CD4-positive, alpha-beta T cell treated with Interferon gamma for 1 hour (primary cell): ENCODE measurements around the gene PKNOX1.
"Not testable (repeated sequence)": the region's sequence is repeated elsewhere in the genome, so short reads cannot be mapped to it uniquely, and the experiment has no call there.

Experiments used
- DNase-seq: peaks from one replicate; pipeline ENCODE4 v3.0.0-alpha.2; 2020

PKNOX1 gene

DNA sequence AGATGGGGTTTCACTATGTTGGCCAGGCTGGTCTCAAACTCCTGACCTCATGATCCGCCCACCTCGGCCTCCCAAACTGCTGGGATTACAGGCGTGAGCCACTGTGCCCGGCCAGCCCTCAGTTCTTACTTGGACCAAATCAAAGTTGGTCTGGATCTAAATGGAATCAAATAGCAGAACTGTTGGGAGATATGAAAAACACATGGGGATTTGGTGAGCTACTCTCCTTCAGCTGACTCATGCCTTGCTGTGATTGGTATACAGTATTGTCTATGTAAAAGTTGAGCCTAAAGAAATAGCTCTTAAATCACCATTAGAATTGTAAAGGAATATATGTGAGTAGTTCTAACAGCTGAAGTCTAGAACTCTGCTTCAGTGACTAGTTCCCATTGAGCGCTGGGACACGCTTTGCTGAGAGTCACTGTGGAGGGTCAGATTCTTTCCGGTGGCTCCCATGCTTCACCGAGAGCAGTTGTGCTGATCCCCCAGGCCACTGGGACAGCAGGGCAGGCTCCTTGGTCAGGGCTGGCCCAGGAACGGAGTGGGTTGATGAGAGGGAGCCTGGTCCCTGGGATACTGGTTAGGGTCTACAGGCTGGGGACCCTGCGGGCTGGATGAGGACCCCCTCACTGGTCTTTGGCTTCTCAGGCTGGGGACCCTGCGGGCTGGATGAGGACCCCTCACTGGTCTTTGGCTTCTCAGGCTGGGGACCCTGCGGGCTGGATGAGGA lies 14.0 kb downstream of the PKNOX1 start:
- DNase-seq = no peak

DNA sequence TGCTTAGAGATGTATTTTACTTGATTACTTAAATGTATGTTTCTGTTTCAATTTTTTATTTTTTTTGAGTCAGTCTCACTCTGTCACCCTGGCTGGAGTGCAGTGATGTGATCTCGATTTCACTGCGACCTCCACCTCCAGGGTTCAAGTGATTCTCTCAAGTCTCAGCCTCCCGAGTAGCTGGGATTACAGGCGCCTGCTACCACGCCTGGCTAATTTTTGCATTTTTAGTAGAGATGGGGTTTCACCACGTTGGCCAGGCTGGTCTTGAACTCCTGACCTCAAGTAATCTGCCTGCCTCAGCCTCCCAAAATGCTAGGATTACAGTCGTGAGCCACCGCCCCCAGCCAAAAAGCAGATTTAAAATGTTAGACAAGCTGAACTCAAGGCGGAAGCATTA lies 15.0 kb downstream of the PKNOX1 start:
- not testable (repeated sequence) for DNase-seq

DNA sequence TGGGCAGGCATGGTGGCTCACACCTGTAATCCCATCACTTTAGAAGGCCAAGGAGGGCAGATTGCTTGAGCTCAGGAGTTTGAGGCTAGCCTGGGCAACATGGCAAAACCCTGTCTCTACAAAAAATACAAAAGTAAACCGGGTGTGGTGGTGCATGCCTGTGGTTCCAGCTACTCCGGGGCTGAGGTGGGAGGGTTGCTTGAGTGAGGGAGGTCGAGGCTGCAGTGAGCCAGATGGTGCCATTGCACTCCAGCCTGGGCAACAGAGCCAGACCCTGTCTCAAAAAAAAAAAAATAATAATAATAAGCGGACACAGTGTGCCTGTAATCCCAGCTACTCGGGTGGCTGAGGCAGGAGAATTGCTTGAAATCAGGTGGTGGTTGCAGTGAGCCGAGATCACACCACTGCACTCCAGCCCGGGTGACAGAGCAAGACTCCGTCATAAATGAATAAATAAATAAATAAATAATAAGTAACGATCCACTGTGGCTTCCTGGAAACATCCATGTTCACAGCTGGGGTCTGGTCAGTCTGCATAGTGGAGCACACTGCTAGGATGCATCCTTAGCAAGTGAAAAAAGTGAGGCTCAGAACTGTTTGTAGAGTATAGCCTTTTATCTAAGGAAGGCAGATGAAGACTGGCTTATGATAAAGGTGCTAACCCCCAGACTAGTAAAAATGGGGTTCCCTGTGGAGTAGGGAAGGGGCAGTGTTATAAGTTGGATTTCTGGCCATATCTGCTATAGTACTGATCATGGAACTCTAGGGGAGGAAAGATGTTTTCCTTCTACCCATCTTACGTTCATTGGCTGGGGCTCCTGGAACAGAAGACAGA lies 15.7 kb downstream of the PKNOX1 start:
- no peak for DNase-seq

- DNase-seq = no peak
Measured at GRCh38 chr21:42991992-42992740, 17.8 kb downstream of the PKNOX1 start.

GRCh38 chr21:42993051-42993712 lies 18.8 kb downstream of the PKNOX1 start:
- no peak for DNase-seq

DNA sequence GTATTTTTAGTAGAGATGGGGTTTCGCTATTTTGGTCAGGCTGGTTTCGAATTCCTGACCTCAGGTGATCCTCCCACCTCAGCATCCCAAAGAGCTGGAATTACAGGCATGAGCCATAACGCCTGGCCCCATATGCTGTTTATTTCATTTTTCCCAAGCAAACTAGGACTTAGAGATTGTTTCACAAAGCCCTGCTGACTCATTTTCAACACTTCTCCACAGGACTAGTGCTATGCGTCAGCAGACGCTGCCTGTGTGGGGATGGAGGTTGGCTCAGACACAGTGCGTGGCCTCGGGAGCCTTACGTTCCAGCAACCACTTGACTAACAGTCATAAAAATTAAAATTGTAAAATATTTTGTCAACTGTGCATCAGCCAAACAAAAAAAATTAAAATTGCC lies 22.7 kb downstream of the PKNOX1 start:
- no peak for DNase-seq

DNA sequence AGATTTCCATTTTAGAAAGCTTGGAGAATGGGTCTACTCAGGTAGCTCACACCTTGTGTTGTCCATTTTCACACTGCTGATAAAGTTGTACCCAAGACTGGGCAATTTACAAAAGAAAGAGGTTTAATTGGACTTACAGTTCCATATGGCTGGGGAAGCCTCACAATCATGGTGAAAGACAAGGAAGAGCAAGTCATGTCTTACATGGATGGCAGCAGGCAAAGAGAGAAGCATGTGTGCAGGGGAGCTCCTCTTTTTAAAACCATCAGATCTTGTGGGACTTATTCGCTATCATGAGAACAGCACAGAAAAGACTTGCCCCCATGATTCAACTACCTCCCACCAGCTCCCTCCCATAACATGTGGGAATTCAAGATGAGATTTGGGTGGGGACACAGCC lies 23.6 kb downstream of the PKNOX1 start:
- DNase-seq = not testable (repeated sequence)

GRCh38 chr21:42999152-42999551 lies 24.8 kb downstream of the PKNOX1 start:
- DNase-seq = not testable (repeated sequence)

DNA sequence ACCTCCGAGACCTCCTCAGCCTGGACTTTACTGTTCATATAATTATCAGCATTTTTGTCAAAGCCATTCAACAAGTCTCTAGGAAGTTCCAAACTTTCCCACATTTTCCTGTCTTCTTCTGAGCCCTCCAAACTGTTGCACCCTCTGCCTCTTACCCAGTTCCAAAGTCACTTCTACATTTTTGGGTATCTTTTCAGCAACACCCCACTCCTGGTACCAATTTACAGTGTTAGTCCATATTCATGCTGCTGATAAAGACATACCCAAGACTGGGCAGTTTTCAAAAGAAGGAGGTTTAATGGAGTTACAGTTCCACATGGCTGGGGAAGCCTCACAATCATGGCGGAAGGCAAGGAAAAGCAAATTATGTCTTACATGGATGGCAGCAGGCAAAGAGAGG lies 25.7 kb downstream of the PKNOX1 start:
- DNase-seq = not testable (repeated sequence)

- no peak for DNase-seq
Measured at GRCh38 chr21:43001316-43001715, 27.0 kb downstream of the PKNOX1 start.

- no peak for DNase-seq
Measured at GRCh38 chr21:43004926-43005325, 30.6 kb downstream of the PKNOX1 start.

- DNase-seq = no peak
Measured at GRCh38 chr21:43005635-43006034, 31.3 kb downstream of the PKNOX1 start.

GRCh38 chr21:43006051-43006873 lies 31.9 kb downstream of the PKNOX1 start:
- not testable (repeated sequence) for DNase-seq

GRCh38 chr21:43006874-43007208 lies 32.5 kb downstream of the PKNOX1 start:
- no peak for DNase-seq

GRCh38 chr21:43012596-43012995 lies 38.2 kb downstream of the PKNOX1 start:
- no peak for DNase-seq

- DNase-seq = no peak
Measured at GRCh38 chr21:43015906-43016540, 41.7 kb downstream of the PKNOX1 start.

- DNase-seq = no peak
Measured at GRCh38 chr21:43016728-43017127, 42.4 kb downstream of the PKNOX1 start.

- DNase-seq = no peak
Measured at GRCh38 chr21:43018519-43018918, 44.2 kb downstream of the PKNOX1 start.

- DNase-seq = no peak
Measured at GRCh38 chr21:43020177-43020576, 45.8 kb downstream of the PKNOX1 start.

GRCh38 chr21:43020771-43021170 lies 46.4 kb downstream of the PKNOX1 start:
- no peak for DNase-seq

- DNase-seq = no peak
Measured at GRCh38 chr21:43021191-43021590, 46.8 kb downstream of the PKNOX1 start.
